Subcutaneous preadipocyte (primary cell): ENCODE data around the gene CCDC180. TPM values are rescaled to one million over a fixed set of nuclear protein-coding genes. Genes with fewer than 3 reads are reported as not detected.

Source experiments
- small RNA-seq: library from RNA; depleted of rRNA; stranded (forward); fragments of <200 nt; gene quantifications from one replicate; pipeline ENCODE3, GENCODE V24; 2012
- total RNA-seq: library from RNA; depleted of rRNA; stranded (reverse); fragments of >200 nt; gene quantifications from 2 replicates; pipeline ENCODE4 v1.2.3, GENCODE V29; 2012

CCDC180 gene
- 1.8 and 2.0 TPM in 2 replicates for total RNA-seq

DNA sequence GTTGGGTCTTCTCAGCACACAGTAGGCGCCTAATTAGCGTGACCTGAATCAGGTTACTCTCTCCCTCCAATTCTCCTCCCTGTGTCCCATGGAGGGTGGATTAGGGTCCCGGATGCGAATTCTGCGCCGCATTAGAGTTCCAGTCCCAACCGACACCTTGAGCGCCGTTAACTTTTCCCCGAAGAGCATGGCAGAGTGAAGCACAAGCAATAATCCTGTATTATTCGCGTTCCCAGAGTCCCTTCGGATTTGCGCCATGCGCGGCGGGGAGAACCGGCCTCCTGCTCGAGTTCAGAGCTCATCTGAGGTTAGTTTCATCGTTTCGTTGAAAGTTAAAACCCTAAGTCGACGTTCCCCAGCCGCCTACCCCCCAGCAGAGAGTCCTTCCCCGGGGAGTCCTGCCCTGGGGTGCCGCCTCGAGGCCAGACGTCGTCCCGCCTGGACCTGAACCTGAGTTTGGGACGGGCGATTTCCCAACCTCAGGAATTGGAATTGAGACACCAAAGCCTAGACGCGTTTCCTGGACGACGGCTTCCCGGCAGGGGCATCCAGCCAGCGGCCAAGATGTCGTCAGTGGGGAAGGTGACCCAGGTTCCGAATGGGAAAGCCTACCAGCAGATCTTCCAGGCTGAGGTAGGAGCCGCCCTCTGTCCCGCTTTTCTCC, at the start of gene CCDC180:
Gene CCDC180, plus strand, starts transcription at position 160 of the 664 bp plus-strand sequence. Its CDS starts 405 bp downstream, at position 565.

Small RNA genes lying within 50 kb of the gene (small RNA-seq; reads per million reads assigned to genes)
- gene AL512590.2 (not detected), gene CCDC180 (not detected)

Other genes starting within 250 kb of the CCDC180 start
- gene TDRD7, start 104.4 kb downstream of the CCDC180 start, total RNA-seq: 6.6 and 7.6 TPM in 2 replicates
- under 0.01 and 0.37 TPM in 2 replicates for gene TMOD1, start 194.0 kb downstream of the CCDC180 start, total RNA-seq